G401 (cell line): ENCODE measurements around the gene C4orf50. TPM values are rescaled to one million over a fixed set of nuclear protein-coding genes. Genes with fewer than 3 reads are reported as not detected.
"Not testable (repeated sequence)": the region's sequence is repeated elsewhere in the genome, so short reads cannot be mapped to it uniquely, and the experiment has no call there.

Experiments
- DNase-seq: peaks from one replicate; pipeline ENCODE4 v3.0.0-alpha.2; 2015; ENCODE audit warnings: low spot score
- in situ Hi-C: cut with HindIII; loops from 2 replicates; pipeline ENCODE4 v1.10.0; 2016; ENCODE audit warnings: low sequenced_read_pairs, mixed read lengths
- total RNA-seq: library from RNA; depleted of rRNA; stranded (reverse); fragments of >200 nt; shearing (Covaris generic); gene quantifications from 2 replicates; pipeline ENCODE4 v1.2.3, GENCODE V29; 2014; rRNA removed

The C4orf50 gene
- total RNA-seq, 1 experiment from 2014 or later, result not detected

DNA sequence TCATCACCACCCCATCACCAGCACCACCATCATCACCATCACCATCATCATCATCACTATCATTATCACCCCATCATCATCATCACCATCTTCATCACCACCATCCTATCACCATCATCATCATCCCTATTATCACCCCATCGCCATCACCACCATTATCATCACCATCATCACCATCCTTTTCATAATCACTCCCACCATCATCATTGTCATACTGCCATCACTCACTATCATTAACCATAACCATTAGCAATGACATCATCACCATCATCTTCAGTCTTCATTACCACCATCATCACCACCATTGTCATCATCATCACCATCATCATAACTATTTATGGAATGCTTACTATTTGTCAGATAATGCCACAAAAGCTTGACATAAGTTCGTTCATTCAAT lies 161.0 kb downstream of the C4orf50 start:
- DNase-seq, result no peak
- in situ Hi-C loops, result no loop called here

- in situ Hi-C loops, DNase-seq: not testable (repeated sequence)
These were observed 161.9 kb downstream of the C4orf50 start for GRCh38 chr4:5856362-5856761.

GRCh38 chr4:5854929-5855328 lies 163.3 kb downstream of the C4orf50 start:
- no peak for DNase-seq
- in situ Hi-C loops, result no loop called here

DNA sequence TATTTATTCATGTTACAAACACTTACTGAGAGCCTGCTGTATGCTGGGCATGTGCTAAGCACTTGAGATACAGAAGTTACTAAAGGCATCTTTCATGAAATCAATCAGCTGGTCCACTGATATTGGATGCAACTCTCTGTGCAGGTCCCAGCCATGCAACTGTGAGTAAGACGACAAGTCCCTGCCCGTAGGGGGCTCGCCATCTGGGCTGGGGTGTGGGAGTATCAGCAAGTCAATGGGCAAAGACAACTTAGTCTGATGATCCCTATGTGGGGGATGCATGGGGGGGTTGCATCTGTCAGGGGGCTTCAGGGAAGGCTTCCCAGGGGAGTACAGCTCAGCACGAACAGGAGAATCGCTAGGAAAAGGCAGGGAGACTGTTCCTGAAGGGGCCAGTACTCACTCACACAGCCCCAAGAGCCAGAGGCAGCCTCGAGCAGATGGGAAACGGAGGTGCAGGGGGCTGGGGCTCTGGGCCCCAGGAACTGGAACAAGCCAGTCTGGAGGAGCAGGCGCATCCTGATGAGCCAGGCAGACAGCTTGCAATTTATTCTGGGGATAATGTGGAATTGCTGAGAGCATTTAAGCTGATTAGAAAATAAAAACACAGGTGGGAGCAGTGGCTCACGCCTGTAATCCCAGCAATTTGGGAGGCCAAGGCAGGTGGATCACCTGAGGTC lies 165.6 kb downstream of the C4orf50 start:
- no peak for DNase-seq
- in situ Hi-C loops, result no loop called here

GRCh38 chr4:5851637-5852301 lies 166.5 kb downstream of the C4orf50 start:
- DNase-seq, result no peak
- in situ Hi-C loops, result no loop called here

Other genes starting within 250 kb of the C4orf50 start
- 1.4 TPM in 1 of 2 replicates, not detected in the other for gene CRMP1, start 125.3 kb downstream of the C4orf50 start, total RNA-seq
- gene JAKMIP1, start 182.1 kb upstream of the C4orf50 start, total RNA-seq, result not detected in 2 replicates